Measurements from ENCODE around the gene LMO7.
A peak's percentile ranks its signal among the peaks of the same experiment; 100 is the strongest.

LMO7 gene

DNA sequence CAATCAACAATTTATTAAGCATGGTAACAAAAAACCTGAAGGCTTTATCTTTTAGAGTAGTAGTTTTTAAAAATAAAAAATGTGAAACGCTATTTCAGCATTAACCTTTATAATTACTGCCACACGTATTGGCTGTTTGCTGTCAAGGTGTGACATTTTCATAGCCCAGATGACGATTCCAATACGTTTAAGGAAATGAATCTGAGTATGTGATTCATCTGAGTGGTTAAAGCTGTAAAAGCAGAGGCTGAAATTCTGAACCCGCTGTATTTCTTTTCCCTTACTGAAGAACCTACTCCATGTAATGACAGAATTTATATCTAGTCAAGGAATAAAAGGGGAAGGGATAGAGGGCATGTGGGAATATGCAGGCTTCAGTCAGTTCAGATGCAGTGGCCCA lies 166.0 kb downstream of the LMO7 start:
- Histone ChIP-seq H3K4me3 (no peak overlapping the region), H3K27ac (no peak overlapping the region)
- no peak for TF ChIP-seq CTCF (IDR thresholded peaks at IDR 0.05)
- DNase-seq (ENCODE audit: low spot score), result no peak

DNA sequence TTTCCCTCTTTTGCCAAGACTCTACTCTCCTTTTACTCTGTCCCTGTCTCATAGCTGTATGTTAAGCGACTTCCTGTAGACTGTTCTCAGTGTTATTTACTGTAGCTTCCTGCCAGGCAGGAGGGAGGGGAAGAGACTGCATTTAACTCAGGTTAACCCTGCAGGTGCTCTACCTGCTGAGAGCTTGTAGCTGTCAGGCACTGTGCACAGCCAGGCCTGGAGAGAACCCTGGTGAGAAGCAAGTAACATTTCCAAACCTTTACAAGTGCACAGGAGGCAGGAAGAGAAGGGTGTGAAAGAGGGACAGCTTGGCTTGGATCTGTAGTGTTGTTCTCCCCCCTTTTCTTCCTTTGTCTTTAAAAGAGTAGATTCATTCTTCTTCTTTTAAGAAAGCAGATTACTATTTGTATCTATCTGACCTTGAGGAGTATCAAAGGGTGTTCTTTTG lies 167.1 kb downstream of the LMO7 start:
- TF ChIP-seq CTCF (IDR thresholded peaks at IDR 0.05), result no peak
- H3K27ac ChIP-seq, result peak overlapping the region; percentile 69 to 71
- no peak for DNase-seq (ENCODE audit: low spot score)
- no peak overlapping the region for H3K4me3 ChIP-seq

GRCh38 chr13:75804054-75804453 lies 167.9 kb downstream of the LMO7 start:
- no peak for DNase-seq (ENCODE audit: low spot score)
- Histone ChIP-seq H3K27ac (peak overlapping the region; percentile 71 to 80), H3K4me3 (peak overlapping the region; percentile 65)
- no peak for TF ChIP-seq CTCF (IDR thresholded peaks at IDR 0.05)

DNA sequence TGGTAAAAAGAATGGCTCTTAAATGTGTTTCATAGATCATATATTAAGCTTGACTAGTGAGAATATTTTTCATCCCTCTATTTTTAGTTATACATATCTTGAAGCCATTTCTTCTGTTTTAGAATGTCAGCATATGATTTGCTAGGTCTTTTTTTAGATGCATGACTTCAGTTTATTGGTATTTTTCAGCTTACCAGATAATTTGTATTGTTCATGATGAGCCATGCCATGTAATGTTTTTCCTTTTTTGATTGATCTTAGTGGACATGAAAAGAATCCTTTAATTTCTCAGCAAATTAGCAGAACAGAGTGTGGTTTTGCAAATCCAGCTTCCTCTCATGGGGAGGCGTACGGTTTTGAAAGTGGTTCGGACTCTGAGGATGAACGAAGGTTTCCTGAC lies 168.5 kb downstream of the LMO7 start:
- peak overlapping the region; percentile 71 to 80 for H3K27ac ChIP-seq
- H3K4me3 ChIP-seq, result peak overlapping the region; percentile 65
- TF ChIP-seq CTCF (IDR thresholded peaks at IDR 0.05), result no peak
- no peak for DNase-seq (ENCODE audit: low spot score)

DNA sequence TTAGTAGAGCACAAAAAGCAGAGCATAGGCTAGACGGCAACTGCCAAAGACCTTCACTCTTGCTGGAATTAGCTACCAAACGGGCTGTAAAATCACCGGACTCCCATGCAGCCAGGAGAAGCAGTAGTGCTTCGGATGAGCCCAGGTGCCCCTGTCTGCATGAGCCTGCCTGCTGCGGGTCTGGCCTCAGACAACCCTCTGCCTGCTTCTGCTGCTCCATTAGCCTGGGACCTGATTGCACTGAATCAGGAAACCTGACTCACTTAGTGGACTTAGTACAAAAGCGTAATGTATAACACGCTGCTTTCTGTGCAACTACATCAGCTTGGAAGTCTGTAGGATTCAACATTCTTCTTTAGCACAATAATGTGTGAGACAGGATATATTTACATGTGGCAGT lies 170.0 kb downstream of the LMO7 start:
- H3K4me3 ChIP-seq, result peak overlapping the region; percentile 65
- no peak for DNase-seq (ENCODE audit: low spot score)
- no peak for TF ChIP-seq CTCF (IDR thresholded peaks at IDR 0.05)
- H3K27ac ChIP-seq, result peak overlapping the region; percentile 13 to 56

- Histone ChIP-seq H3K4me3 (no peak overlapping the region), H3K27ac (no peak overlapping the region)
- DNase-seq (ENCODE audit: low spot score), result no peak
- TF ChIP-seq CTCF (IDR thresholded peaks at IDR 0.05), result no peak
Measured at GRCh38 chr13:75811361-75811760, 175.2 kb downstream of the LMO7 start.

GRCh38 chr13:75811841-75812240 lies 175.7 kb downstream of the LMO7 start:
- no peak for TF ChIP-seq CTCF (IDR thresholded peaks at IDR 0.05)
- H3K4me3 ChIP-seq, result no peak overlapping the region
- H3K27ac ChIP-seq, result peak overlapping the region in 1 of 2 donors; percentile 33
- DNase-seq (ENCODE audit: low spot score), result no peak

All from coronary artery (tissue), 2 donors.